Right lobe of liver (tissue), 4 donors: ENCODE measurements around the gene MSMB.

Experiments
- POLR2A ChIP-seq: fragments of 450-650 bp; IDR thresholded peaks from one replicate; pipeline ENCODE4 v1.6.1; 2017; ENCODE audit warnings: antibody characterized with exemption, mild to moderate bottlenecking
- TF ChIP-seq, protein P1 (sequence below), 4 donors: fragments of 200-600 bp in 3 of 4; fragments of 450-650 bp in 1 of 4; IDR thresholded peaks; one replicate each; pipeline versions ENCODE4 v1.5.1 to v1.8.0; 2016 to 2022; ENCODE audit warnings: antibody characterized with exemption in 4 of 4, mild to moderate bottlenecking in 2 of 4
- donor health status: DM: no; HTN: no; CAD: no.
- donor health status: DM: no; HTN: no; CAD: no.
- donor health status: DM: no; HTN: yes; CAD: no.

DNA sequence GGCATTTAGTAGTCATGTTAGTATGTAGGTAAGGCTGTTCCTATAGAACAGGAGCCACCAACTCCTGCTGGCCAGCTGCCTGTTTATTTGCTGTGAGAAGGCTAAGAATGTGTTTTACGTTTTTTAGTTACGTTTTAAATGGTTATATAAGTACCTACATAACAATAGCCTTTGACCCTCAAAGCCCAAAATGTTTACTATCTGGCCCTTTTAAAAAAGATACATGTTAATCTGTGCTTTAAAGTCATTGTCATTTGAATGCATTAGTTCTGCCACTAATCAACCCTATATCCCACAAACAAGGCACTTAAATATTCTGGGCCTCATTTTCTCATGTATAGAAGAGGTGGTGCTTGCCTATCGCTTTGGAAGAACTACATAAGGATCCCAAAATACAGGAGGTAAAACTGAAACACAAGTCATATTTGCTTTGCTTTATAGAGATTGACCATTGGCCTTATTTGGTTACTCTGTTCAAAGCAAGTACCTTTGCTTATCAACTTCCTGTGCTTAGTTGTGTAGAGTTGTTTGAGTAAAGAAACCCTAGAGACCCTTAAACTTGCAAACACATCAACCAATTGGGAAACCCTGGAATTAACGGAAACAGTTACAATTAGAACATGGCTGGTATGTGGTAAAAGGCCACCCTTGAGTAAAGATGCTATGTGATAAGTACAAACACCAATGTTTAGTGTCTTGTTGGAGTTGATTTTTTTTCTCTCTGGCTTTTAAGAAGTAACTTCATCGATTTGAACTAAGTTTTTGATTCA, 47.9 kb downstream of the MSMB start:
- TF ChIP-seq, protein P1, sequence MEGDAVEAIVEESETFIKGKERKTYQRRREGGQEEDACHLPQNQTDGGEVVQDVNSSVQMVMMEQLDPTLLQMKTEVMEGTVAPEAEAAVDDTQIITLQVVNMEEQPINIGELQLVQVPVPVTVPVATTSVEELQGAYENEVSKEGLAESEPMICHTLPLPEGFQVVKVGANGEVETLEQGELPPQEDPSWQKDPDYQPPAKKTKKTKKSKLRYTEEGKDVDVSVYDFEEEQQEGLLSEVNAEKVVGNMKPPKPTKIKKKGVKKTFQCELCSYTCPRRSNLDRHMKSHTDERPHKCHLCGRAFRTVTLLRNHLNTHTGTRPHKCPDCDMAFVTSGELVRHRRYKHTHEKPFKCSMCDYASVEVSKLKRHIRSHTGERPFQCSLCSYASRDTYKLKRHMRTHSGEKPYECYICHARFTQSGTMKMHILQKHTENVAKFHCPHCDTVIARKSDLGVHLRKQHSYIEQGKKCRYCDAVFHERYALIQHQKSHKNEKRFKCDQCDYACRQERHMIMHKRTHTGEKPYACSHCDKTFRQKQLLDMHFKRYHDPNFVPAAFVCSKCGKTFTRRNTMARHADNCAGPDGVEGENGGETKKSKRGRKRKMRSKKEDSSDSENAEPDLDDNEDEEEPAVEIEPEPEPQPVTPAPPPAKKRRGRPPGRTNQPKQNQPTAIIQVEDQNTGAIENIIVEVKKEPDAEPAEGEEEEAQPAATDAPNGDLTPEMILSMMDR (IDR thresholded peaks at IDR 0.05), result no peak
- TF ChIP-seq POLR2A, result no peak
